Astrocyte of the spinal cord (primary cell): ENCODE measurements around the gene SV2C.
"Not testable (repeated sequence)": the region's sequence is repeated elsewhere in the genome, so short reads cannot be mapped to it uniquely, and the experiment has no call there.

ENCODE experiments used
- DNase-seq: peaks from one replicate; pipeline ENCODE4 v3.0.0; 2011; ENCODE audit warnings: low read depth, low spot score
- H3K4me3 ChIP-seq: 2 replicates; pipeline ENCODE4 v1.5.1; 2011; ENCODE audit warnings: low read depth, mild to moderate bottlenecking, low read length, moderate library complexity
- CTCF ChIP-seq: IDR thresholded peaks from 2 replicates; pipeline ENCODE4 v1.5.1; 2012; ENCODE audit warnings: low read depth, mild to moderate bottlenecking, low read length, inconsistent platforms
- in situ Hi-C: cut with HindIII; loops from 2 replicates; pipeline ENCODE4 v1.10.0; 2017; ENCODE audit warnings: low sequenced_read_pairs

SV2C gene

GRCh38 chr5:76082772-76083554 is at the start of gene SV2C:
Gene SV2C, plus strand, starts transcription at chr5:76083383. Its CDS starts 48,368 bp downstream, at chr5:76131751.
- H3K4me3 ChIP-seq = no peak within 1 kb of the TSS
- DNase-seq = peak; percentile 5
- in situ Hi-C loops = no loop called here
- TF ChIP-seq CTCF = no peak

- in situ Hi-C loops, DNase-seq, H3K4me3 ChIP-seq: not testable (repeated sequence)
Measured at GRCh38 chr5:76037736-76038151, 45.4 kb upstream of the SV2C start.

- no peak for DNase-seq
- H3K4me3 ChIP-seq = no peak overlapping the region
- no peak for TF ChIP-seq CTCF
- in situ Hi-C loops = no loop called here
Measured at GRCh38 chr5:76038212-76038611, 45.0 kb upstream of the SV2C start.

- no peak for TF ChIP-seq CTCF
- in situ Hi-C loops = no loop called here
- no peak for DNase-seq
- H3K4me3 ChIP-seq = no peak overlapping the region
Measured at GRCh38 chr5:76040806-76041205, 42.4 kb upstream of the SV2C start.

GRCh38 chr5:76041863-76042262 is 41.3 kb upstream of the SV2C start:
- no peak overlapping the region for H3K4me3 ChIP-seq
- in situ Hi-C loops = no loop called here
- DNase-seq = no peak
- TF ChIP-seq CTCF = no peak

- in situ Hi-C loops = no loop called here
- DNase-seq = no peak
- H3K4me3 ChIP-seq = no peak overlapping the region
- TF ChIP-seq CTCF = no peak
Measured at GRCh38 chr5:76046741-76047140, 36.4 kb upstream of the SV2C start.

- DNase-seq = no peak
- in situ Hi-C loops = no loop called here
- TF ChIP-seq CTCF = no peak
- no peak overlapping the region for H3K4me3 ChIP-seq
Measured at GRCh38 chr5:76050134-76050533, 33.0 kb upstream of the SV2C start.
